ENCODE results near the gene STON2.

DNA sequence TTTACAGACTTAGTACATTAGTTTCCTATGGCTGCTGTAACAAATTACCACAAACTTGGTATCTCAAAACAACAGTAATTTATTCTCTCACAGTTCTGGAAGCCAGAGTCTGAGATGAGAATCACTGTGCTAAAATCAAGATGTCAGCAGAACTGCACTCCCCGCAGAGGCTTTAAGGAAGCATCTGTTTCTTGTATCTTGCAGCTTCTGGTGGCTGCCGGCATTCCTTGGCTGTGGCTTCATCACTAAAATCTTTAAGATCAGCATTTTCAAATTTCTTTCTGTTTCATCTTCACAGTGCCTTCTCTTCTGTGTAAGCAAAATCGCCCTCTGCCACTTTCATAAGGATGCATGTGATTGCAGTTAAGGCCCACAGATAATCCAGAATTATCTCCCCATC lies 9.4 kb downstream of the STON2 start:
- TF ChIP-seq POLR2A (IDR thresholded peaks at IDR 0.05) = no peak
- TF ChIP-seq, protein P1, sequence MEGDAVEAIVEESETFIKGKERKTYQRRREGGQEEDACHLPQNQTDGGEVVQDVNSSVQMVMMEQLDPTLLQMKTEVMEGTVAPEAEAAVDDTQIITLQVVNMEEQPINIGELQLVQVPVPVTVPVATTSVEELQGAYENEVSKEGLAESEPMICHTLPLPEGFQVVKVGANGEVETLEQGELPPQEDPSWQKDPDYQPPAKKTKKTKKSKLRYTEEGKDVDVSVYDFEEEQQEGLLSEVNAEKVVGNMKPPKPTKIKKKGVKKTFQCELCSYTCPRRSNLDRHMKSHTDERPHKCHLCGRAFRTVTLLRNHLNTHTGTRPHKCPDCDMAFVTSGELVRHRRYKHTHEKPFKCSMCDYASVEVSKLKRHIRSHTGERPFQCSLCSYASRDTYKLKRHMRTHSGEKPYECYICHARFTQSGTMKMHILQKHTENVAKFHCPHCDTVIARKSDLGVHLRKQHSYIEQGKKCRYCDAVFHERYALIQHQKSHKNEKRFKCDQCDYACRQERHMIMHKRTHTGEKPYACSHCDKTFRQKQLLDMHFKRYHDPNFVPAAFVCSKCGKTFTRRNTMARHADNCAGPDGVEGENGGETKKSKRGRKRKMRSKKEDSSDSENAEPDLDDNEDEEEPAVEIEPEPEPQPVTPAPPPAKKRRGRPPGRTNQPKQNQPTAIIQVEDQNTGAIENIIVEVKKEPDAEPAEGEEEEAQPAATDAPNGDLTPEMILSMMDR (IDR thresholded peaks at IDR 0.05) = no peak
